ENCODE results near the gene FANCG.

FANCG gene

GRCh38 chr9:35033101-35033500 lies 46.6 kb downstream of the FANCG start:
- no peak overlapping the region for H2BK120ac ChIP-seq (ENCODE audit: low read depth, low read length)
- H3K27ac ChIP-seq (ENCODE audit: low read length, poor library complexity, severe bottlenecking) = no peak overlapping the region
- H3K23ac ChIP-seq (ENCODE audit: low read length in 2 of 2) = no peak overlapping the region
- 96% methylated on average over 2 of the region's 2 CpGs for WGBS
- H3K4me1 ChIP-seq (ENCODE audit: control insufficient read depth, insufficient read depth, low read depth, low read length) = no peaks in the 10 kb centered on the region
- H3K9me3 ChIP-seq (ENCODE audit: control insufficient read depth, low read length) = no peaks in the 10 kb centered on the region
- no peak overlapping the region for H3K4me3 ChIP-seq (ENCODE audit: insufficient read depth in 1 of 2, low read depth in 1 of 2, low read length in 2 of 2)
- H4K91ac ChIP-seq (ENCODE audit: low read length) = no peak overlapping the region
- no peaks in the 10 kb centered on the region for H3K27me3 ChIP-seq (ENCODE audit: control insufficient read depth in 1 of 2, insufficient read depth in 1 of 2, low read length in 2 of 2)
- no peak overlapping the region for H3K4me2 ChIP-seq (ENCODE audit: low read length, poor library complexity, severe bottlenecking)
- peaks cover 20 to 39% of the 10 kb centered on the region in 2 experiments for H3K36me3 ChIP-seq (ENCODE audit: control insufficient read depth in 1 of 2, insufficient read depth in 2 of 2, low read depth in 1 of 2, low read length in 2 of 2)
- no peak overlapping the region for H4K8ac ChIP-seq (ENCODE audit: low read length)
- no peak for DNase-seq
- H2BK5ac ChIP-seq (ENCODE audit: low read depth, low read length, poor library complexity, severe bottlenecking) = no peak overlapping the region
- no peak overlapping the region for H2BK12ac ChIP-seq (ENCODE audit: low read length in 2 of 2)
- no peak overlapping the region for H3K18ac ChIP-seq (ENCODE audit: low read depth in 1 of 2, low read length in 2 of 2)
- H3K14ac ChIP-seq (ENCODE audit: low read length in 2 of 2) = no peak overlapping the region
- H3K9ac ChIP-seq (ENCODE audit: low read length) = no peak overlapping the region
- H2AFZ ChIP-seq (ENCODE audit: low read depth, low read length) = no peak overlapping the region
- H2AK5ac ChIP-seq (ENCODE audit: low read length, severe bottlenecking) = no peak overlapping the region
- no peak overlapping the region for H2BK15ac ChIP-seq (ENCODE audit: low read depth, poor library complexity, severe bottlenecking)
- H3K79me1 ChIP-seq (replicated peaks; ENCODE audit: low read length, poor library complexity, severe bottlenecking) = no peaks in the 10 kb centered on the region
- no peak overlapping the region for H3K4ac ChIP-seq (ENCODE audit: low read depth in 1 of 2, low read length in 2 of 2)

GRCh38 chr9:35029852-35030251 lies 49.9 kb downstream of the FANCG start:
- H3K4me2 ChIP-seq (ENCODE audit: low read length, poor library complexity, severe bottlenecking) = no peak overlapping the region
- no peaks in the 10 kb centered on the region for H3K27me3 ChIP-seq (ENCODE audit: control insufficient read depth in 1 of 2, insufficient read depth in 1 of 2, low read length in 2 of 2)
- peaks cover 6 to 36% of the 10 kb centered on the region in 2 experiments for H3K36me3 ChIP-seq (ENCODE audit: control insufficient read depth in 1 of 2, insufficient read depth in 2 of 2, low read depth in 1 of 2, low read length in 2 of 2)
- no peak overlapping the region for H2AK5ac ChIP-seq (ENCODE audit: low read length, severe bottlenecking)
- H4K8ac ChIP-seq (ENCODE audit: low read length) = no peak overlapping the region
- no peaks in the 10 kb centered on the region for H3K79me1 ChIP-seq (replicated peaks; ENCODE audit: low read length, poor library complexity, severe bottlenecking)
- no peak overlapping the region for H2AFZ ChIP-seq (ENCODE audit: low read depth, low read length)
- H2BK5ac ChIP-seq (ENCODE audit: low read depth, low read length, poor library complexity, severe bottlenecking) = no peak overlapping the region
- H2BK15ac ChIP-seq (ENCODE audit: low read depth, poor library complexity, severe bottlenecking) = no peak overlapping the region
- H3K27ac ChIP-seq (ENCODE audit: low read length, poor library complexity, severe bottlenecking) = no peak overlapping the region
- no peaks in the 10 kb centered on the region for H3K9me3 ChIP-seq (ENCODE audit: control insufficient read depth, low read length)
- no peak overlapping the region for H2BK120ac ChIP-seq (ENCODE audit: low read depth, low read length)
- H3K4ac ChIP-seq (ENCODE audit: low read depth in 1 of 2, low read length in 2 of 2) = no peak overlapping the region
- no peak for DNase-seq
- H3K4me1 ChIP-seq (ENCODE audit: control insufficient read depth, insufficient read depth, low read depth, low read length) = peaks cover 1% of the 10 kb centered on the region
- no peak overlapping the region for H3K14ac ChIP-seq (ENCODE audit: low read length in 2 of 2)
- H3K23ac ChIP-seq (ENCODE audit: low read length in 2 of 2) = no peak overlapping the region
- no peak overlapping the region for H3K4me3 ChIP-seq (ENCODE audit: insufficient read depth in 1 of 2, low read depth in 1 of 2, low read length in 2 of 2)
- no peak overlapping the region for H3K18ac ChIP-seq (ENCODE audit: low read depth in 1 of 2, low read length in 2 of 2)
- no peak overlapping the region for H3K9ac ChIP-seq (ENCODE audit: low read length)
- H4K91ac ChIP-seq (ENCODE audit: low read length) = no peak overlapping the region
- 98% methylated on average over 2 of the region's 2 CpGs for WGBS
- no peak overlapping the region for H2BK12ac ChIP-seq (ENCODE audit: low read length in 2 of 2)

GRCh38 chr9:35029241-35029640 lies 50.5 kb downstream of the FANCG start:
- no peaks in the 10 kb centered on the region for H3K79me1 ChIP-seq (replicated peaks; ENCODE audit: low read length, poor library complexity, severe bottlenecking)
- no peak overlapping the region for H3K4me3 ChIP-seq (ENCODE audit: insufficient read depth in 1 of 2, low read depth in 1 of 2, low read length in 2 of 2)
- H2BK12ac ChIP-seq (ENCODE audit: low read length in 2 of 2) = no peak overlapping the region
- H3K14ac ChIP-seq (ENCODE audit: low read length in 2 of 2) = no peak overlapping the region
- H3K4me2 ChIP-seq (ENCODE audit: low read length, poor library complexity, severe bottlenecking) = no peak overlapping the region
- no peak overlapping the region for H2AFZ ChIP-seq (ENCODE audit: low read depth, low read length)
- no peak overlapping the region for H3K18ac ChIP-seq (ENCODE audit: low read depth in 1 of 2, low read length in 2 of 2)
- H2AK5ac ChIP-seq (ENCODE audit: low read length, severe bottlenecking) = no peak overlapping the region
- no peak overlapping the region for H3K4ac ChIP-seq (ENCODE audit: low read depth in 1 of 2, low read length in 2 of 2)
- H4K91ac ChIP-seq (ENCODE audit: low read length) = no peak overlapping the region
- no peak overlapping the region for H3K23ac ChIP-seq (ENCODE audit: low read length in 2 of 2)
- H3K36me3 ChIP-seq (ENCODE audit: control insufficient read depth in 1 of 2, insufficient read depth in 2 of 2, low read depth in 1 of 2, low read length in 2 of 2) = peaks cover 3 to 38% of the 10 kb centered on the region in 2 experiments
- DNase-seq = no peak
- H3K9ac ChIP-seq (ENCODE audit: low read length) = no peak overlapping the region
- H3K9me3 ChIP-seq (ENCODE audit: control insufficient read depth, low read length) = no peaks in the 10 kb centered on the region
- no peak overlapping the region for H2BK15ac ChIP-seq (ENCODE audit: low read depth, poor library complexity, severe bottlenecking)
- WGBS = 95% methylated on average over 3 of the region's 4 CpGs
- no peak overlapping the region for H2BK120ac ChIP-seq (ENCODE audit: low read depth, low read length)
- no peaks in the 10 kb centered on the region for H3K27me3 ChIP-seq (ENCODE audit: control insufficient read depth in 1 of 2, insufficient read depth in 1 of 2, low read length in 2 of 2)
- H3K27ac ChIP-seq (ENCODE audit: low read length, poor library complexity, severe bottlenecking) = no peak overlapping the region
- H3K4me1 ChIP-seq (ENCODE audit: control insufficient read depth, insufficient read depth, low read depth, low read length) = peaks cover 1% of the 10 kb centered on the region
- H2BK5ac ChIP-seq (ENCODE audit: low read depth, low read length, poor library complexity, severe bottlenecking) = no peak overlapping the region
- no peak overlapping the region for H4K8ac ChIP-seq (ENCODE audit: low read length)

- Histone ChIP-seq H3K4me2 (ENCODE audit: low read length, poor library complexity, severe bottlenecking) (no peak overlapping the region), H2BK15ac (ENCODE audit: low read depth, poor library complexity, severe bottlenecking) (no peak overlapping the region), H2BK5ac (ENCODE audit: low read depth, low read length, poor library complexity, severe bottlenecking) (no peak overlapping the region), H2BK120ac (ENCODE audit: low read depth, low read length) (no peak overlapping the region), H4K8ac (ENCODE audit: low read length) (no peak overlapping the region), H3K79me1 (replicated peaks; ENCODE audit: low read length, poor library complexity, severe bottlenecking) (no peaks in the 10 kb centered on the region), H3K14ac (ENCODE audit: low read length in 2 of 2) (no peak overlapping the region), H2BK12ac (ENCODE audit: low read length in 2 of 2) (no peak overlapping the region), H3K36me3 (ENCODE audit: control insufficient read depth in 1 of 2, insufficient read depth in 2 of 2, low read depth in 1 of 2, low read length in 2 of 2) (peaks cover 9 to 45% of the 10 kb centered on the region in 2 experiments), H3K27ac (ENCODE audit: low read length, poor library complexity, severe bottlenecking) (no peak overlapping the region), H3K18ac (ENCODE audit: low read depth in 1 of 2, low read length in 2 of 2) (no peak overlapping the region), H3K9ac (ENCODE audit: low read length) (no peak overlapping the region), H3K27me3 (ENCODE audit: control insufficient read depth in 1 of 2, insufficient read depth in 1 of 2, low read length in 2 of 2) (no peaks in the 10 kb centered on the region), H3K4me3 (ENCODE audit: insufficient read depth in 1 of 2, low read depth in 1 of 2, low read length in 2 of 2) (no peak overlapping the region), H3K9me3 (ENCODE audit: control insufficient read depth, low read length) (no peaks in the 10 kb centered on the region), H3K4me1 (ENCODE audit: control insufficient read depth, insufficient read depth, low read depth, low read length) (peaks cover 1% of the 10 kb centered on the region), H2AK5ac (ENCODE audit: low read length, severe bottlenecking) (no peak overlapping the region), H4K91ac (ENCODE audit: low read length) (no peak overlapping the region), H3K4ac (ENCODE audit: low read depth in 1 of 2, low read length in 2 of 2) (no peak overlapping the region), H3K23ac (ENCODE audit: low read length in 2 of 2) (no peak overlapping the region), H2AFZ (ENCODE audit: low read depth, low read length) (no peak overlapping the region)
- no peak for DNase-seq
Measured at GRCh38 chr9:35028341-35028740, 51.4 kb downstream of the FANCG start.

Measured in mesenchymal stem cell (in vitro differentiated cells and primary cell).